ENCODE results near the gene YBX1.

GRCh38 chr1:42740851-42741580 is 58.8 kb downstream of the YBX1 start:
- TF ChIP-seq, protein P1, sequence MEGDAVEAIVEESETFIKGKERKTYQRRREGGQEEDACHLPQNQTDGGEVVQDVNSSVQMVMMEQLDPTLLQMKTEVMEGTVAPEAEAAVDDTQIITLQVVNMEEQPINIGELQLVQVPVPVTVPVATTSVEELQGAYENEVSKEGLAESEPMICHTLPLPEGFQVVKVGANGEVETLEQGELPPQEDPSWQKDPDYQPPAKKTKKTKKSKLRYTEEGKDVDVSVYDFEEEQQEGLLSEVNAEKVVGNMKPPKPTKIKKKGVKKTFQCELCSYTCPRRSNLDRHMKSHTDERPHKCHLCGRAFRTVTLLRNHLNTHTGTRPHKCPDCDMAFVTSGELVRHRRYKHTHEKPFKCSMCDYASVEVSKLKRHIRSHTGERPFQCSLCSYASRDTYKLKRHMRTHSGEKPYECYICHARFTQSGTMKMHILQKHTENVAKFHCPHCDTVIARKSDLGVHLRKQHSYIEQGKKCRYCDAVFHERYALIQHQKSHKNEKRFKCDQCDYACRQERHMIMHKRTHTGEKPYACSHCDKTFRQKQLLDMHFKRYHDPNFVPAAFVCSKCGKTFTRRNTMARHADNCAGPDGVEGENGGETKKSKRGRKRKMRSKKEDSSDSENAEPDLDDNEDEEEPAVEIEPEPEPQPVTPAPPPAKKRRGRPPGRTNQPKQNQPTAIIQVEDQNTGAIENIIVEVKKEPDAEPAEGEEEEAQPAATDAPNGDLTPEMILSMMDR (IDR thresholded peaks at IDR 0.05 in 4 of 5, conservative IDR thresholded peaks at IDR 0.05 in 1 of 5): no peak
- TF ChIP-seq POLR2A (IDR thresholded peaks at IDR 0.05): no peak
